ENCODE results near the gene FBXO27. TPM values are rescaled to one million over a fixed set of nuclear protein-coding genes. Genes with fewer than 3 reads are reported as not detected.

Gene FBXO27
- total and polyA plus RNA-seq, 2 experiments from 2014 or later, result 6.2 to 13.7 TPM

DNA sequence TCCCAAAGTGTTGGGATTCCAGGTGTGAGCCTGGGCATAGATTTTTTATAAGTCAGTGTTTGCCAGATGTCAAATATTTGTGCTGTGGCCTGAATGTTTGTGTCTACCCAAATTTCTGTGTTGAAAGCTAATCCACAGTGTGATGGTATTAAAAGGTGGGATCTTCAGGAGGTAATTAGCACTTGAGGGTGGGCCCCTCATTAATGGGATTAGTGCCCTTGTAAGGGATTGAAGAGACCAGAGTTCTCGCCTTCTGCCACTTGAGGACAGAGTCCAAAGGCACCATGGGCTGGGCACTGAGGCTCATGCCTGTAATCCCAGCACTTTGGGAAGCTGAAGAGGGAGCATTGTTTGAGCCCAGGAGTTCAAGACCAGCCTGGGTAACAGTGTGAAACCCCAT lies 47.1 kb downstream of the FBXO27 start:
- no peak for ATAC-seq
- peaks cover 6% of the 10 kb centered on the region for H3K4me1 Mint-ChIP-seq
- Histone ChIP-seq H3F3A (replicated peaks; ENCODE audit: low read depth) (no peaks in the 10 kb centered on the region), H3K4me3 (no peak overlapping the region), H3K79me2 (replicated peaks; ENCODE audit: insufficient read depth) (no peaks in the 10 kb centered on the region), H3K36me3 (ENCODE audit: insufficient read depth) (no peaks in the 10 kb centered on the region), H3K27me3 (ENCODE audit: insufficient read depth) (no peaks in the 10 kb centered on the region), H2AFZ (no peak overlapping the region), H3K9me2 (ENCODE audit: insufficient read depth) (no peaks in the 10 kb centered on the region), H3K4me1 (ENCODE audit: insufficient read depth) (peaks cover 5% of the 10 kb centered on the region), H3K4me2 (no peak overlapping the region), H4K20me1 (replicated peaks; ENCODE audit: insufficient read depth) (no peaks in the 10 kb centered on the region), H3K27ac (ENCODE audit: low read depth) (no peak overlapping the region)
- no peak overlapping the region for H3K4me3 Mint-ChIP-seq
- no peak overlapping the region for H3K27ac Mint-ChIP-seq
- TF ChIP-seq, protein P1, sequence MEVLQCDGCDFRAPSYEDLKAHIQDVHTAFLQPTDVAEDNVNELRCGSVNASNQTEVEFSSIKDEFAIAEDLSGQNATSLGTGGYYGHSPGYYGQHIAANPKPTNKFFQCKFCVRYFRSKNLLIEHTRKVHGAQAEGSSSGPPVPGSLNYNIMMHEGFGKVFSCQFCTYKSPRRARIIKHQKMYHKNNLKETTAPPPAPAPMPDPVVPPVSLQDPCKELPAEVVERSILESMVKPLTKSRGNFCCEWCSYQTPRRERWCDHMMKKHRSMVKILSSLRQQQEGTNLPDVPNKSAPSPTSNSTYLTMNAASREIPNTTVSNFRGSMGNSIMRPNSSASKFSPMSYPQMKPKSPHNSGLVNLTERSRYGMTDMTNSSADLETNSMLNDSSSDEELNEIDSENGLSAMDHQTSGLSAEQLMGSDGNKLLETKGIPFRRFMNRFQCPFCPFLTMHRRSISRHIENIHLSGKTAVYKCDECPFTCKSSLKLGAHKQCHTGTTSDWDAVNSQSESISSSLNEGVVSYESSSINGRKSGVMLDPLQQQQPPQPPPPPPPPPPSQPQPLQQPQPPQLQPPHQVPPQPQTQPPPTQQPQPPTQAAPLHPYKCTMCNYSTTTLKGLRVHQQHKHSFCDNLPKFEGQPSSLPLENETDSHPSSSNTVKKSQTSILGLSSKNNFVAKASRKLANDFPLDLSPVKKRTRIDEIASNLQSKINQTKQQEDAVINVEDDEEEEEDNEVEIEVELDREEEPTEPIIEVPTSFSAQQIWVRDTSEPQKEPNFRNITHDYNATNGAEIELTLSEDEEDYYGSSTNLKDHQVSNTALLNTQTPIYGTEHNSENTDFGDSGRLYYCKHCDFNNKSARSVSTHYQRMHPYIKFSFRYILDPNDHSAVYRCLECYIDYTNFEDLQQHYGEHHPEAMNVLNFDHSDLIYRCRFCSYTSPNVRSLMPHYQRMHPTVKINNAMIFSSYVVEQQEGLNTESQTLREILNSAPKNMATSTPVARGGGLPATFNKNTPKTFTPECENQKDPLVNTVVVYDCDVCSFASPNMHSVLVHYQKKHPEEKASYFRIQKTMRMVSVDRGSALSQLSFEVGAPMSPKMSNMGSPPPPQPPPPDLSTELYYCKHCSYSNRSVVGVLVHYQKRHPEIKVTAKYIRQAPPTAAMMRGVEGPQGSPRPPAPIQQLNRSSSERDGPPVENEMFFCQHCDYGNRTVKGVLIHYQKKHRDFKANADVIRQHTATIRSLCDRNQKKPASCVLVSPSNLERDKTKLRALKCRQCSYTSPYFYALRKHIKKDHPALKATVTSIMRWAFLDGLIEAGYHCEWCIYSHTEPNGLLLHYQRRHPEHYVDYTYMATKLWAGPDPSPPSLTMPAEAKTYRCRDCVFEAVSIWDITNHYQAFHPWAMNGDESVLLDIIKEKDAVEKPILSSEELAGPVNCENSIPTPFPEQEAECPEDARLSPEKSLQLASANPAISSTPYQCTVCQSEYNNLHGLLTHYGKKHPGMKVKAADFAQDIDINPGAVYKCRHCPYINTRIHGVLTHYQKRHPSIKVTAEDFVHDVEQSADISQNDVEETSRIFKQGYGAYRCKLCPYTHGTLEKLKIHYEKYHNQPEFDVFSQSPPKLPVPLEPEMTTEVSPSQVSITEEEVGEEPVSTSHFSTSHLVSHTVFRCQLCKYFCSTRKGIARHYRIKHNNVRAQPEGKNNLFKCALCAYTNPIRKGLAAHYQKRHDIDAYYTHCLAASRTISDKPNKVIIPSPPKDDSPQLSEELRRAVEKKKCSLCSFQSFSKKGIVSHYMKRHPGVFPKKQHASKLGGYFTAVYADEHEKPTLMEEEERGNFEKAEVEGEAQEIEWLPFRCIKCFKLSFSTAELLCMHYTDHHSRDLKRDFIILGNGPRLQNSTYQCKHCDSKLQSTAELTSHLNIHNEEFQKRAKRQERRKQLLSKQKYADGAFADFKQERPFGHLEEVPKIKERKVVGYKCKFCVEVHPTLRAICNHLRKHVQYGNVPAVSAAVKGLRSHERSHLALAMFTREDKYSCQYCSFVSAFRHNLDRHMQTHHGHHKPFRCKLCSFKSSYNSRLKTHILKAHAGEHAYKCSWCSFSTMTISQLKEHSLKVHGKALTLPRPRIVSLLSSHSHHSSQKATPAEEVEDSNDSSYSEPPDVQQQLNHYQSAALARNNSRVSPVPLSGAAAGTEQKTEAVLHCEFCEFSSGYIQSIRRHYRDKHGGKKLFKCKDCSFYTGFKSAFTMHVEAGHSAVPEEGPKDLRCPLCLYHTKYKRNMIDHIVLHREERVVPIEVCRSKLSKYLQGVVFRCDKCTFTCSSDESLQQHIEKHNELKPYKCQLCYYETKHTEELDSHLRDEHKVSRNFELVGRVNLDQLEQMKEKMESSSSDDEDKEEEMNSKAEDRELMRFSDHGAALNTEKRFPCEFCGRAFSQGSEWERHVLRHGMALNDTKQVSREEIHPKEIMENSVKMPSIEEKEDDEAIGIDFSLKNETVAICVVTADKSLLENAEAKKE (CRISPR knock-in tag; IDR thresholded peaks at IDR 0.05), result no peak
- TF ChIP-seq STAT1 (IDR thresholded peaks at IDR 0.05; ENCODE audit: unreplicated experiment), result no peak
- TF ChIP-seq POLR2AphosphoS5 (IDR thresholded peaks at IDR 0.05; ENCODE audit: low read depth), result no peak
- TF ChIP-seq, protein P2, sequence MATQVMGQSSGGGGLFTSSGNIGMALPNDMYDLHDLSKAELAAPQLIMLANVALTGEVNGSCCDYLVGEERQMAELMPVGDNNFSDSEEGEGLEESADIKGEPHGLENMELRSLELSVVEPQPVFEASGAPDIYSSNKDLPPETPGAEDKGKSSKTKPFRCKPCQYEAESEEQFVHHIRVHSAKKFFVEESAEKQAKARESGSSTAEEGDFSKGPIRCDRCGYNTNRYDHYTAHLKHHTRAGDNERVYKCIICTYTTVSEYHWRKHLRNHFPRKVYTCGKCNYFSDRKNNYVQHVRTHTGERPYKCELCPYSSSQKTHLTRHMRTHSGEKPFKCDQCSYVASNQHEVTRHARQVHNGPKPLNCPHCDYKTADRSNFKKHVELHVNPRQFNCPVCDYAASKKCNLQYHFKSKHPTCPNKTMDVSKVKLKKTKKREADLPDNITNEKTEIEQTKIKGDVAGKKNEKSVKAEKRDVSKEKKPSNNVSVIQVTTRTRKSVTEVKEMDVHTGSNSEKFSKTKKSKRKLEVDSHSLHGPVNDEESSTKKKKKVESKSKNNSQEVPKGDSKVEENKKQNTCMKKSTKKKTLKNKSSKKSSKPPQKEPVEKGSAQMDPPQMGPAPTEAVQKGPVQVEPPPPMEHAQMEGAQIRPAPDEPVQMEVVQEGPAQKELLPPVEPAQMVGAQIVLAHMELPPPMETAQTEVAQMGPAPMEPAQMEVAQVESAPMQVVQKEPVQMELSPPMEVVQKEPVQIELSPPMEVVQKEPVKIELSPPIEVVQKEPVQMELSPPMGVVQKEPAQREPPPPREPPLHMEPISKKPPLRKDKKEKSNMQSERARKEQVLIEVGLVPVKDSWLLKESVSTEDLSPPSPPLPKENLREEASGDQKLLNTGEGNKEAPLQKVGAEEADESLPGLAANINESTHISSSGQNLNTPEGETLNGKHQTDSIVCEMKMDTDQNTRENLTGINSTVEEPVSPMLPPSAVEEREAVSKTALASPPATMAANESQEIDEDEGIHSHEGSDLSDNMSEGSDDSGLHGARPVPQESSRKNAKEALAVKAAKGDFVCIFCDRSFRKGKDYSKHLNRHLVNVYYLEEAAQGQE (IDR thresholded peaks at IDR 0.05; ENCODE audit: unreplicated experiment), result no peak
- no peak for TF ChIP-seq ETS1 (IDR thresholded peaks at IDR 0.05)
- TF ChIP-seq ZNF331 (CRISPR knock-in tag; IDR thresholded peaks at IDR 0.05; ENCODE audit: low read depth), result no peak
- no peak for TF ChIP-seq EZH2phosphoT487 (IDR thresholded peaks at IDR 0.05; ENCODE audit: unreplicated experiment)
- TF ChIP-seq, protein P3, sequence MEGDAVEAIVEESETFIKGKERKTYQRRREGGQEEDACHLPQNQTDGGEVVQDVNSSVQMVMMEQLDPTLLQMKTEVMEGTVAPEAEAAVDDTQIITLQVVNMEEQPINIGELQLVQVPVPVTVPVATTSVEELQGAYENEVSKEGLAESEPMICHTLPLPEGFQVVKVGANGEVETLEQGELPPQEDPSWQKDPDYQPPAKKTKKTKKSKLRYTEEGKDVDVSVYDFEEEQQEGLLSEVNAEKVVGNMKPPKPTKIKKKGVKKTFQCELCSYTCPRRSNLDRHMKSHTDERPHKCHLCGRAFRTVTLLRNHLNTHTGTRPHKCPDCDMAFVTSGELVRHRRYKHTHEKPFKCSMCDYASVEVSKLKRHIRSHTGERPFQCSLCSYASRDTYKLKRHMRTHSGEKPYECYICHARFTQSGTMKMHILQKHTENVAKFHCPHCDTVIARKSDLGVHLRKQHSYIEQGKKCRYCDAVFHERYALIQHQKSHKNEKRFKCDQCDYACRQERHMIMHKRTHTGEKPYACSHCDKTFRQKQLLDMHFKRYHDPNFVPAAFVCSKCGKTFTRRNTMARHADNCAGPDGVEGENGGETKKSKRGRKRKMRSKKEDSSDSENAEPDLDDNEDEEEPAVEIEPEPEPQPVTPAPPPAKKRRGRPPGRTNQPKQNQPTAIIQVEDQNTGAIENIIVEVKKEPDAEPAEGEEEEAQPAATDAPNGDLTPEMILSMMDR (conservative IDR thresholded peaks at IDR 0.05; ENCODE audit: low read depth in 2 of 2), result no peak
- no peak for TF ChIP-seq NANOG (IDR thresholded peaks at IDR 0.05; ENCODE audit: borderline replicate concordance)
- TF ChIP-seq EZH2 (IDR thresholded peaks at IDR 0.05; ENCODE audit: low read depth, unreplicated experiment), result no peak
- no peak for TF ChIP-seq JUNB (IDR thresholded peaks at IDR 0.05; ENCODE audit: unreplicated experiment)
- no peak for TF ChIP-seq ZNF114 (CRISPR knock-in tag; IDR thresholded peaks at IDR 0.05)
- TF ChIP-seq CREB1 (CRISPR knock-in tag; IDR thresholded peaks at IDR 0.05; ENCODE audit: low read depth), result no peak
- peaks cover 14% of the 10 kb centered on the region for H3K27me3 Mint-ChIP-seq (ENCODE audit: insufficient read depth, low read depth, poor library complexity)
- H3K9me3 Mint-ChIP-seq, result peaks cover 18% of the 10 kb centered on the region
- no peak for DNase-seq (ENCODE audit: low spot score)
- H3K36me3 Mint-ChIP-seq (ENCODE audit: low read depth), result peaks cover 8% of the 10 kb centered on the region

All from GM23338 (cell line).